Hematopoietic multipotent progenitor cell treated with erythropoietin and hydrocortisone succinate and interleukin-3 and kit ligand, for 17 days (in vitro differentiated cells): Measurements from ENCODE around the gene GNAT3.

ENCODE experiments used
- DNase-seq: peaks from one replicate; pipeline ENCODE4 v3.0.0-alpha.2; 2015; ENCODE audit warnings: low spot score

The GNAT3 gene

GRCh38 chr7:80511964-80512363 is at the start of gene GNAT3:
GNAT3 (minus strand) TSS chr7:80512064; CDS start chr7:80511926, 138 bp downstream.
- DNase-seq: no peak

GRCh38 chr7:80558116-80558515 is 46.3 kb upstream of the GNAT3 start:
- DNase-seq: no peak

GRCh38 chr7:80552031-80552694 is 40.3 kb upstream of the GNAT3 start:
- no peak for DNase-seq

GRCh38 chr7:80550005-80550404 is 38.1 kb upstream of the GNAT3 start:
- no peak for DNase-seq

- no peak for DNase-seq
Observed at GRCh38 chr7:80548840-80549530, 37.1 kb upstream of the GNAT3 start.

GRCh38 chr7:80542398-80542797 is 30.5 kb upstream of the GNAT3 start:
- DNase-seq: no peak

GRCh38 chr7:80540836-80541235 is 29.0 kb upstream of the GNAT3 start:
- DNase-seq: no peak

- no peak for DNase-seq
Observed at GRCh38 chr7:80537091-80537490, 25.2 kb upstream of the GNAT3 start.

GRCh38 chr7:80536426-80536825 is 24.6 kb upstream of the GNAT3 start:
- no peak for DNase-seq

- DNase-seq: no peak
Observed at GRCh38 chr7:80533287-80533686, 21.4 kb upstream of the GNAT3 start.

GRCh38 chr7:80532153-80532552 is 20.3 kb upstream of the GNAT3 start:
- no peak for DNase-seq

GRCh38 chr7:80530136-80530535 is 18.3 kb upstream of the GNAT3 start:
- DNase-seq: no peak

GRCh38 chr7:80529362-80529761 is 17.5 kb upstream of the GNAT3 start:
- DNase-seq: no peak

- no peak for DNase-seq
Observed at GRCh38 chr7:80528689-80529088, 16.8 kb upstream of the GNAT3 start.

GRCh38 chr7:80526472-80526871 is 14.6 kb upstream of the GNAT3 start:
- DNase-seq: no peak

- DNase-seq: no peak
Observed at GRCh38 chr7:80524693-80525092, 12.8 kb upstream of the GNAT3 start.

- DNase-seq: no peak
Observed at GRCh38 chr7:80521809-80522208, 9.9 kb upstream of the GNAT3 start.

- DNase-seq: no peak
Observed at GRCh38 chr7:80520199-80520598, 8.3 kb upstream of the GNAT3 start.

GRCh38 chr7:80517282-80517747 is 5.5 kb upstream of the GNAT3 start:
- peak; percentile 11 for DNase-seq

GRCh38 chr7:80515298-80515697 is 3.4 kb upstream of the GNAT3 start:
- DNase-seq: no peak

- no peak for DNase-seq
Observed at GRCh38 chr7:80510021-80510420, 1.8 kb downstream of the GNAT3 start.

- no peak for DNase-seq
Observed at GRCh38 chr7:80508440-80508839, 3.4 kb downstream of the GNAT3 start.

- DNase-seq: no peak
Observed at GRCh38 chr7:80505900-80506500, 5.9 kb downstream of the GNAT3 start.
